HG02870 (cell line): ENCODE results near the gene ARFGAP1.
"Not testable (repeated sequence)": the region's sequence is repeated elsewhere in the genome, so short reads cannot be mapped to it uniquely, and the experiment has no call there.

ENCODE experiments used
- ATAC-seq: cut with Tn5 transposase; IDR thresholded peaks from one replicate; pipeline ENCODE4 v1.9.1; 2021; ENCODE audit warnings: mild to moderate bottlenecking, moderate library complexity; ENCODE audit not compliant: unreplicated experiment

Gene ARFGAP1

GRCh38 chr20:63239431-63239830 is 33.2 kb upstream of the ARFGAP1 start:
- ATAC-seq: no peak

GRCh38 chr20:63240004-63240403 is 32.6 kb upstream of the ARFGAP1 start:
- no peak for ATAC-seq

GRCh38 chr20:63241272-63241671 is 31.3 kb upstream of the ARFGAP1 start:
- no peak for ATAC-seq

- ATAC-seq: no peak
Observed at GRCh38 chr20:63242736-63243135, 29.9 kb upstream of the ARFGAP1 start.

- ATAC-seq: no peak
Observed at GRCh38 chr20:63243604-63244247, 28.9 kb upstream of the ARFGAP1 start.

- ATAC-seq: no peak
Observed at GRCh38 chr20:63244468-63244867, 28.1 kb upstream of the ARFGAP1 start.

- ATAC-seq: no peak
Observed at GRCh38 chr20:63246490-63247288, 25.9 kb upstream of the ARFGAP1 start.

- ATAC-seq: no peak
Observed at GRCh38 chr20:63247671-63248228, 24.9 kb upstream of the ARFGAP1 start.

GRCh38 chr20:63248835-63249591 is 23.6 kb upstream of the ARFGAP1 start:
- no peak for ATAC-seq

GRCh38 chr20:63249891-63250290 is 22.7 kb upstream of the ARFGAP1 start:
- ATAC-seq: no peak

- not testable (repeated sequence) for ATAC-seq
Observed at GRCh38 chr20:63251350-63251749, 21.3 kb upstream of the ARFGAP1 start.

GRCh38 chr20:63252284-63252711 is 20.3 kb upstream of the ARFGAP1 start:
- no peak for ATAC-seq

- no peak for ATAC-seq
Observed at GRCh38 chr20:63253065-63253437, 19.6 kb upstream of the ARFGAP1 start.

GRCh38 chr20:63253438-63254231 is 19.0 kb upstream of the ARFGAP1 start:
- ATAC-seq: no peak

GRCh38 chr20:63254232-63254605 is 18.4 kb upstream of the ARFGAP1 start, which contains the start of gene NKAIN4:
Gene NKAIN4 (minus strand): TSS chr20:63254463. CDS start chr20:63254450, 13 bp downstream.
- ATAC-seq: no peak

- ATAC-seq: no peak
Observed at GRCh38 chr20:63254606-63255384, 17.8 kb upstream of the ARFGAP1 start.

- no peak for ATAC-seq
Observed at GRCh38 chr20:63255931-63256704, 16.5 kb upstream of the ARFGAP1 start.

- no peak for ATAC-seq
Observed at GRCh38 chr20:63256954-63257353, 15.7 kb upstream of the ARFGAP1 start.

GRCh38 chr20:63257629-63258028 is 15.0 kb upstream of the ARFGAP1 start:
- no peak for ATAC-seq
